CD8-positive, alpha-beta memory T cell (primary cell): ENCODE data around the gene DOP1A. TPM values are rescaled to one million over a fixed set of nuclear protein-coding genes. Genes with fewer than 3 reads are reported as not detected.

ENCODE experiments used
- CTCF ChIA-PET: fragments of 350-600 bp; sonication (Branson Sonifier 250); formaldehyde crosslinking; loops from one replicate; lab custom pipeline; 2021; ENCODE audit warnings: antibody characterized with exemption; lab: Charles Lee
- POLR2A ChIA-PET: fragments of 350-600 bp; sonication (Branson Sonifier 250); formaldehyde crosslinking; loops from one replicate; lab custom pipeline; 2021; ENCODE audit warnings: antibody characterized with exemption; lab: Charles Lee
- DNase-seq, 5 donors: peaks; one replicate each; pipeline versions ENCODE4 v3.0.0 to v3.0.0-alpha.2; 2020 to 2022; ENCODE audit warnings: mixed read lengths in 1 of 5
- H3K27ac ChIP-seq: one replicate; pipeline ENCODE4 v1.7.0; 2013; ENCODE audit warnings: low read depth, mild to moderate bottlenecking, low read length, moderate library complexity
- H3K27me3 ChIP-seq: 2 replicates; pipeline ENCODE4 v1.7.0; 2013; ENCODE audit warnings: low read length, mild to moderate bottlenecking; ENCODE audit not compliant: insufficient read depth, poor library complexity, severe bottlenecking
- H3K36me3 ChIP-seq: 2 replicates; pipeline ENCODE4 v1.7.0; 2013; ENCODE audit warnings: mild to moderate bottlenecking, low read length, moderate library complexity; ENCODE audit not compliant: insufficient read depth
- H3K4me1 ChIP-seq: 2 replicates; pipeline ENCODE4 v1.7.0; 2013; ENCODE audit warnings: mild to moderate bottlenecking, low read length, moderate library complexity; ENCODE audit not compliant: insufficient read depth
- H3K4me3 ChIP-seq: 2 replicates; pipeline ENCODE4 v1.7.0; 2013; ENCODE audit warnings: mild to moderate bottlenecking, low read length
- H3K9me3 ChIP-seq: 2 replicates; pipeline ENCODE4 v1.7.0; 2013; ENCODE audit warnings: mild to moderate bottlenecking, low read length
- H3K27ac Mint-ChIP-seq, 8 donors: one replicate each; pipeline ENCODE4 v1.8.0; 2020 to 2021; ENCODE audit warnings: mixed read lengths in 8 of 8, mild to moderate bottlenecking in 6 of 8, inconsistent platforms in 3 of 8, moderate library complexity in 3 of 8
- H3K27me3 Mint-ChIP-seq, 2 donors: one replicate each; pipeline ENCODE4 v1.8.0; 2020 to 2021; ENCODE audit warnings: mixed read lengths in 2 of 2, mild to moderate bottlenecking in 1 of 2, moderate library complexity in 1 of 2
- H3K36me3 Mint-ChIP-seq, 3 donors: one replicate each; pipeline ENCODE4 v1.8.0; 2020 to 2021; ENCODE audit warnings: mixed read lengths in 3 of 3, inconsistent platforms in 1 of 3, mild to moderate bottlenecking in 1 of 3
- H3K4me1 Mint-ChIP-seq, 3 donors: one replicate each; pipeline ENCODE4 v1.8.0; 2020 to 2021; ENCODE audit warnings: mixed read lengths in 3 of 3, inconsistent platforms in 1 of 3, mild to moderate bottlenecking in 1 of 3
- H3K4me3 Mint-ChIP-seq, 7 donors: one replicate each; pipeline ENCODE4 v1.8.0; 2020 to 2021; ENCODE audit warnings: mixed read lengths in 7 of 7, mild to moderate bottlenecking in 6 of 7, moderate library complexity in 4 of 7, inconsistent platforms in 2 of 7
- H3K9me3 Mint-ChIP-seq, 5 donors: one replicate each; pipeline ENCODE4 v1.8.0; 2020 to 2022; ENCODE audit warnings: mixed read lengths in 5 of 5, mild to moderate bottlenecking in 3 of 5, moderate library complexity in 2 of 5, inconsistent platforms in 1 of 5
- polyA plus RNA-seq: library from polyadenylated mRNA; unstranded; fragments of 300-500 nt; fragmentation: Illumina TruSeq; gene quantifications from one replicate; pipeline ENCODE4 v1.2.3, GENCODE V29; 2021
- total RNA-seq, 2 experiments: library from RNA; stranded (reverse); gene quantifications; one replicate each; pipeline ENCODE4 v1.2.3, GENCODE V29; 2021

The DOP1A gene
- total and polyA plus RNA-seq, 3 experiments from 2014 or later = 4.7 to 9.7 (median 8.5) TPM

DNA sequence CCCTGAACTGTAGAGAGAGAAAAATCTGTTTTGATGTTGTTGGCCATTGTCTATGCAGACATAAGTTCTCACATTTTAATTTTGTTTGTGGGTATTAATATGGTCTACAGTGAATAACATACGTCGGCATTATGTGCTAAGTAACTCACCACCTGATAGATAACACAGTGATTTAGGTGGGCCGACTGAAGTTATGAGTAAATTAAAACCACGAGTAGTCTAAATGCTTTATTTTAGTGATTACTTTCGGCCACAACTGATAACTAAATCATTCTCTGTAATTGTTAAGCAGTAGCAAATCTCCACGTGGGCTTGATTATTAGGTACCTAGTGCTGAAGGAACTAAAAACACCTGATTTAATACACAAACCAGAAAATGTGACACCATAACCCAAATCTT, 1.1 kb downstream of the DOP1A start:
- peak overlapping the region; percentile 76 for H3K4me3 ChIP-seq
- ChIA-PET CTCF (interaction anchor here (2.4 to 4.7 kb wide), 6 partner anchors 10 to 798 kb away, joined by 10 to 88 read pairs (median 42); no protein-coding TSS in a partner anchor), POLR2A (no interaction called here)
- H3K9me3 ChIP-seq = no peaks in the 10 kb centered on the region
- Mint-ChIP-seq H3K4me3 (peak overlapping the region; percentile 92 to 99 (median 95)), H3K9me3 (no peaks in the 10 kb centered on the region), H3K27me3 (no peaks in the 10 kb centered on the region), H3K27ac (peak overlapping the region; percentile 86 to 97 (median 95)), H3K4me1 (peaks cover 40 to 78% (median 53%) of the 10 kb centered on the region in 3 donors), H3K36me3 (peaks cover 0 to 13% (median 0%) of the 10 kb centered on the region in 3 donors)
- H3K27ac ChIP-seq = peak overlapping the region; percentile 76
- peaks cover 21% of the 10 kb centered on the region for H3K4me1 ChIP-seq
- H3K36me3 ChIP-seq = no peaks in the 10 kb centered on the region
- DNase-seq = no peak
- H3K27me3 ChIP-seq = no peaks in the 10 kb centered on the region

DNA sequence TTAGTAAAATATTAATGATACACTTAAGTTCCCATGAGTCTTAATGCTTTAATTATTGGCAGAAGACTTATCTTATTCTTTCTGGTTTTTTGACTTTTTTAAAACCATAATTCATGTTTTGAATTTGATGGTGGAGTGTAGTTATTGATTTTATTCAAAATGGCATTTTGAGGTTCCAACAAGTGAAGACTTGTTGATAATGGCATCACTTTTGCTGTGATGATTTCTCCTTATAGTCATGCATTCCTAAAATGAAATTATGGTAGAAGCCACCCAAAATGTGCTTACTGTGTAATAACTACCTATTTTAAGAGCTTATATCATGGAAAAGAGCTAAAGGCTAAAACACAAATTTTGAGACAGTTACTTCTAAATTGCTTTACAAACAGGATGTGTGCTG, 2.2 kb downstream of the DOP1A start:
- Mint-ChIP-seq H3K4me1 (peaks cover 35 to 74% (median 44%) of the 10 kb centered on the region in 3 donors), H3K9me3 (no peaks in the 10 kb centered on the region), H3K27ac (no peak overlapping the region), H3K4me3 (no peak overlapping the region), H3K27me3 (no peaks in the 10 kb centered on the region), H3K36me3 (peaks cover 0 to 13% (median 0%) of the 10 kb centered on the region in 3 donors)
- Histone ChIP-seq H3K27me3 (no peaks in the 10 kb centered on the region), H3K4me1 (peaks cover 21% of the 10 kb centered on the region), H3K9me3 (no peaks in the 10 kb centered on the region), H3K27ac (no peak overlapping the region), H3K36me3 (no peaks in the 10 kb centered on the region), H3K4me3 (no peak overlapping the region)
- CTCF ChIA-PET = interaction anchor here (1.3 kb wide), 1 partner anchor 145 kb away, joined by 3 read pairs; no protein-coding TSS in a partner anchor
- no peak for DNase-seq
- POLR2A ChIA-PET = no interaction called here

DNA sequence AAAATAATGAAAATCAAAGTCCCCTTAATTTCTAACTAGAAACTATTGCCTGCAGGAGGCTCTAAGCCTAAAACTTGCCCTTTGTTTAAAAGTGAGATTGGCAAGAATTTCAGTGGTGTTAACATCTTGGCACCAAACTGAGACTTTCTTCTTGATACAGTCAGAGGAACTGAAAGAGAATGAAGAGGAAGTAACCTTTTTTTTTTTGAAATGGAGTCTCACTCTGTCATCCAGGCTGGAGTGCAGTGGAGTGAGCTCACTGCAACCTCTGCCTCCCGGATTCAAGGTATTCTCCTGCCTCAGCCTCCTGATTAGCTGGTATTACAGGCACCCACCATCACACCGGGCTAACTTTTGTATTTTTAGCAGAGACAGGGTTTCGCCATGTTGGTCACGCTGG, 3.6 kb downstream of the DOP1A start:
- peaks cover 27 to 68% (median 32%) of the 10 kb centered on the region in 3 donors for H3K4me1 Mint-ChIP-seq
- peaks cover 13% of the 10 kb centered on the region for H3K4me1 ChIP-seq
- peaks cover 4 to 16% (median 4%) of the 10 kb centered on the region in 3 donors for H3K36me3 Mint-ChIP-seq
- H3K4me3 Mint-ChIP-seq = no peak overlapping the region
- no peaks in the 10 kb centered on the region for H3K27me3 ChIP-seq
- H3K27me3 Mint-ChIP-seq = no peaks in the 10 kb centered on the region
- peak overlapping the region in 1 of 8 donors; percentile 67 for H3K27ac Mint-ChIP-seq
- no peak overlapping the region for H3K27ac ChIP-seq
- no peaks in the 10 kb centered on the region for H3K36me3 ChIP-seq
- no peak for DNase-seq
- no peaks in the 10 kb centered on the region for H3K9me3 Mint-ChIP-seq
- no peaks in the 10 kb centered on the region for H3K9me3 ChIP-seq
- ChIA-PET POLR2A (no interaction called here), CTCF (interaction anchor here (1.3 kb wide), 1 partner anchor 144 kb away, joined by 3 read pairs; no protein-coding TSS in a partner anchor)
- no peak overlapping the region for H3K4me3 ChIP-seq

DNA sequence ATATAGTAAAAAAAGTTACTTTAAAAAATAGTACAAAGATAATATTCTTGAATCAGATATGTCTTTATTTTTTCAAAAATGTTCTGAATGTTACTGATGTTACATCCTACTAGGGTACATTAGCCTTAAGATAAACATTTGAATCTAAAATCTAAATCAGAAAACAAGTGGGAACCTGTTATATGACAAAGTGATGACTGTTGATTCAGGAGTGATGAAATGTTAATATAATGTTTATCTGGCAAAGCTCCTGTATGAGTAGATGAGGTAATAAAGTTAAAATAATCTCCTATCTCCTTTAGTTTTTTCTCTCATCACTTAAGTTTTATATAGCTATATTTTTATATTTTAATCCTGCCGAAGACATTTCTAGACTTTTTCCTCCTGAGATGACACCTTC, 4.2 kb downstream of the DOP1A start:
- CTCF ChIA-PET = no interaction called here
- no peak for DNase-seq
- Mint-ChIP-seq H3K36me3 (peaks cover 4 to 20% (median 11%) of the 10 kb centered on the region in 3 donors), H3K4me1 (peaks cover 24 to 65% (median 28%) of the 10 kb centered on the region in 3 donors), H3K4me3 (no peak overlapping the region), H3K9me3 (no peaks in the 10 kb centered on the region), H3K27ac (peak overlapping the region in 2 of 8 donors; percentile 14 to 36), H3K27me3 (no peaks in the 10 kb centered on the region)
- Histone ChIP-seq H3K27ac (no peak overlapping the region), H3K4me1 (peaks cover 12% of the 10 kb centered on the region), H3K27me3 (no peaks in the 10 kb centered on the region), H3K9me3 (no peaks in the 10 kb centered on the region), H3K36me3 (no peaks in the 10 kb centered on the region), H3K4me3 (no peak overlapping the region)
- POLR2A ChIA-PET = no interaction called here

DNA sequence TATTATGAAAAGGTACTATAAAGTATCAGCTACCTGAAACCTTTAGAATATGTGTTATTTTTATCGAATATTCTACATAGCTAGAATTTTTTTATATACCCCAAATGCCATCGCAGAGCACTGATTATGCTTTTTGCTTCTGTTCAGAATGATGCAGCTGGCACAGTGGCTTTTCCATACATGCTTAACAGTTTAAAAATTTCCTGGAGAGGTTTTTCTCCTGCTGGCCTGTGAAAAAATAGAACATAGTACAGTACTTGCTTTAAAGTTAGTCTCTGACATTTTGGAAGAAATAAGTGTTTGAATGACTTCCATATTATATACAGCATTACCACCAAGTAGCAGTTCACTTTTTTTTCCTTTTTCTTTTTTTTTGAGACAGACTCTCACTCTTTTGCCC, 5.3 kb downstream of the DOP1A start:
- DNase-seq = no peak
- H3K4me1 Mint-ChIP-seq = peaks cover 22 to 62% (median 30%) of the 10 kb centered on the region in 3 donors
- H3K4me1 ChIP-seq = peaks cover 12% of the 10 kb centered on the region
- POLR2A ChIA-PET = no interaction called here
- no peak overlapping the region for H3K27ac ChIP-seq
- H3K4me3 ChIP-seq = no peak overlapping the region
- no peak overlapping the region for H3K27ac Mint-ChIP-seq
- no peak overlapping the region for H3K4me3 Mint-ChIP-seq
- no peaks in the 10 kb centered on the region for H3K9me3 ChIP-seq
- peaks cover 9 to 18% (median 15%) of the 10 kb centered on the region in 3 donors for H3K36me3 Mint-ChIP-seq
- CTCF ChIA-PET = no interaction called here
- H3K9me3 Mint-ChIP-seq = no peaks in the 10 kb centered on the region
- no peaks in the 10 kb centered on the region for H3K27me3 ChIP-seq
- H3K36me3 ChIP-seq = no peaks in the 10 kb centered on the region
- no peaks in the 10 kb centered on the region for H3K27me3 Mint-ChIP-seq

DNA sequence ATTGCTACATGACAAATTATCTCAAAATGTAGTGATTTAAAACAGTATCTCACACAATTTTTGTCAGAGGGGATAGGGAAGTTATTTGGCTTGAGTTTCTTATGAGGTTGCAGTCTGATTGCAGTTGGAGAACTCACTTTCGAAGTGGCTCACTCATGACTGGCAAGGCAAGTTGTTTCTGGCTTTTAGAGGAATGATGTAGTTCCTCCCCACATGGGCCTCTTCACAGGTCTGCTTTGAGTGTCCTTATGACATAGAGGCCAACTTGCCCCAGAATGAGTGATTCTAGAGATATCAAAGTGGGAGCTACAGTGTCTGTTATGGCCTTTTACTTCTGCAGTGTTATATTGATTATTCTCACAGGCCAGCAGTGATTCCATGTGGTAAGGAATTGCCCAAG, 6.1 kb downstream of the DOP1A start:
- no peak overlapping the region for H3K27ac ChIP-seq
- no peaks in the 10 kb centered on the region for H3K9me3 ChIP-seq
- peaks cover 10 to 15% (median 15%) of the 10 kb centered on the region in 3 donors for H3K36me3 Mint-ChIP-seq
- POLR2A ChIA-PET = interaction anchor here (0.6 kb wide), 1 partner anchor 26 kb away, joined by 6 read pairs; no protein-coding TSS in a partner anchor
- no peaks in the 10 kb centered on the region for H3K36me3 ChIP-seq
- H3K4me3 ChIP-seq = no peak overlapping the region
- no peaks in the 10 kb centered on the region for H3K9me3 Mint-ChIP-seq
- H3K4me1 Mint-ChIP-seq = peaks cover 20 to 64% (median 32%) of the 10 kb centered on the region in 3 donors
- H3K27ac Mint-ChIP-seq = no peak overlapping the region
- H3K27me3 ChIP-seq = no peaks in the 10 kb centered on the region
- DNase-seq = no peak
- no peaks in the 10 kb centered on the region for H3K27me3 Mint-ChIP-seq
- CTCF ChIA-PET = interaction anchor here (1.3 kb wide), 1 partner anchor 8 kb away, joined by 5 read pairs; the partner anchor contains the start of gene UBE3D
- H3K4me1 ChIP-seq = peaks cover 6% of the 10 kb centered on the region
- no peak overlapping the region for H3K4me3 Mint-ChIP-seq

DNA sequence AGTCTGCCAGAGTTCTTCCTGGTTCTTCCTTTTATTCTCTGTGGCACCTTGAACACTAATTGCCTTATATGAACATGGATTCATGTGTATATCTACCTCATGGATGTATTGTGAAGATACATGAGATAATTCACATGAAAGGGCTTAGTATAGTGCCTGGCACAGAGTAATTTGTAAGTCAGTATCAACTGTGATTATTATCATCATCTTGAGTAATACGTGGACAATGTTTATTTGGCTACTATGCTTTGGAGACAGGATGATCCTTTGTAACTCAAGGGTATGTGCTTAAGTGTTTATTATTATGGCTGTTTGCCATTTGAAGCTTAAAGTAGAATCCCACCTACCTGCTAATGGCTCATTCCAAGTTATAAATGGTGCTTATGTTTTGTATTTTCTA, 16.0 kb downstream of the DOP1A start:
- H3K9me3 ChIP-seq = no peaks in the 10 kb centered on the region
- CTCF ChIA-PET = interaction anchor here (2.7 kb wide), 1 partner anchor 17 kb away, joined by 11 read pairs; the partner anchor contains the start of genes DOP1A and UBE3D
- Mint-ChIP-seq H3K27ac (no peak overlapping the region), H3K4me3 (no peak overlapping the region), H3K27me3 (no peaks in the 10 kb centered on the region), H3K36me3 (peaks cover 4 to 13% (median 6%) of the 10 kb centered on the region in 3 donors), H3K4me1 (peaks cover 37 to 67% (median 64%) of the 10 kb centered on the region in 3 donors), H3K9me3 (no peaks in the 10 kb centered on the region)
- H3K4me3 ChIP-seq = no peak overlapping the region
- H3K36me3 ChIP-seq = no peaks in the 10 kb centered on the region
- DNase-seq = no peak
- no peak overlapping the region for H3K27ac ChIP-seq
- POLR2A ChIA-PET = no interaction called here
- H3K4me1 ChIP-seq = no peaks in the 10 kb centered on the region
- no peaks in the 10 kb centered on the region for H3K27me3 ChIP-seq

DNA sequence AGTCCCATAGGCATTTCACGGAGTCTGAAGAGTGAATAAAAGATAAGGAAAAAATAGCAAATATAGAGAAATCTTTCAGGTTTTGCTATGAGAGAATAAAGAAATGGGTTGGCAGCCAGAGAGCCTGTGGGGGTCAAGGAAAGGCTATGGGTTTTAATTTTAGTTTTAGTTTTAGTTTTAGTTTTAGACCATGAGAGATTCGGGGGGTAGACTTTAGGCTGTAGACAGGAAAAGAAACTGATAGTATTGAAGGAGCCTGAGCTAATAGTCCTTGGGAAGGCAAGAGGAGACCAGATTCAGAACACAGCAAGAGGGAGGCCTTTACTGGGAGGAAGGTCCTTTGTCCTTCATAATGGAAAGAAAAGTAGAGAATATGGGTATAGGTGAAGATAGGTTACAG, 19.3 kb downstream of the DOP1A start:
- H3K9me3 Mint-ChIP-seq = no peaks in the 10 kb centered on the region
- peaks cover 3 to 15% (median 11%) of the 10 kb centered on the region in 3 donors for H3K36me3 Mint-ChIP-seq
- peak overlapping the region in 5 of 8 donors; percentile 1 to 40 (median 29) for H3K27ac Mint-ChIP-seq
- peaks cover 25 to 52% (median 51%) of the 10 kb centered on the region in 3 donors for H3K4me1 Mint-ChIP-seq
- Histone ChIP-seq H3K27me3 (no peaks in the 10 kb centered on the region), H3K27ac (no peak overlapping the region), H3K4me3 (no peak overlapping the region), H3K4me1 (no peaks in the 10 kb centered on the region), H3K9me3 (no peaks in the 10 kb centered on the region), H3K36me3 (no peaks in the 10 kb centered on the region)
- H3K27me3 Mint-ChIP-seq = no peaks in the 10 kb centered on the region
- H3K4me3 Mint-ChIP-seq = peak overlapping the region in 4 of 7 donors; percentile 12 to 42 (median 20)
- DNase-seq = no peak
- ChIA-PET POLR2A (no interaction called here), CTCF (interaction anchor here (1.3 kb wide), 1 partner anchor 52 kb away, joined by 3 read pairs; no protein-coding TSS in a partner anchor)
